LHCN-M2 (cell line): Measurements from ENCODE around the gene TGFBR1. TPM values are rescaled to one million over a fixed set of nuclear protein-coding genes. Genes with fewer than 3 reads are reported as not detected.
A peak's percentile ranks its signal among the peaks of the same experiment; 100 is the strongest.

ENCODE experiments used
- DNase-seq: peaks from one replicate; pipeline ENCODE4 v3.0.0-alpha.2; 2012; ENCODE audit warnings: low read depth
- total RNA-seq: library from RNA; depleted of rRNA; stranded (reverse); fragments of >200 nt; gene quantifications from 2 replicates; pipeline ENCODE4 v1.2.3, GENCODE V29; 2014

TGFBR1 gene
- total RNA-seq, 1 experiment from 2014 or later = 58.0 TPM

- DNase-seq = no peak
Measured at GRCh38 chr9:99106044-99106375, 1.1 kb downstream of the TGFBR1 start.

- DNase-seq = no peak
Measured at GRCh38 chr9:99107421-99107820, 2.5 kb downstream of the TGFBR1 start.

- DNase-seq = no peak
Measured at GRCh38 chr9:99108131-99108530, 3.2 kb downstream of the TGFBR1 start.

- peak; percentile 96 for DNase-seq
Measured at GRCh38 chr9:99109522-99109921, 4.6 kb downstream of the TGFBR1 start.

- no peak for DNase-seq
Measured at GRCh38 chr9:99112750-99113413, 8.0 kb downstream of the TGFBR1 start.

- no peak for DNase-seq
Measured at GRCh38 chr9:99113414-99114048, 8.6 kb downstream of the TGFBR1 start.

GRCh38 chr9:99114049-99114440 is 9.1 kb downstream of the TGFBR1 start:
- DNase-seq = no peak

GRCh38 chr9:99114846-99115500 is 10.1 kb downstream of the TGFBR1 start:
- DNase-seq = no peak

- no peak for DNase-seq
Measured at GRCh38 chr9:99116003-99116411, 11.1 kb downstream of the TGFBR1 start.

- no peak for DNase-seq
Measured at GRCh38 chr9:99118782-99119466, 14.0 kb downstream of the TGFBR1 start.

GRCh38 chr9:99119976-99120655 is 15.2 kb downstream of the TGFBR1 start:
- DNase-seq = no peak

- no peak for DNase-seq
Measured at GRCh38 chr9:99121604-99122003, 16.7 kb downstream of the TGFBR1 start.

- DNase-seq = no peak
Measured at GRCh38 chr9:99124534-99125255, 19.8 kb downstream of the TGFBR1 start.

- no peak for DNase-seq
Measured at GRCh38 chr9:99125446-99125845, 20.5 kb downstream of the TGFBR1 start.

- no peak for DNase-seq
Measured at GRCh38 chr9:99126312-99126711, 21.4 kb downstream of the TGFBR1 start.

GRCh38 chr9:99127356-99128132 is 22.6 kb downstream of the TGFBR1 start:
- DNase-seq = peak; percentile 49

GRCh38 chr9:99128133-99128406 is 23.2 kb downstream of the TGFBR1 start:
- DNase-seq = no peak

GRCh38 chr9:99129091-99129490 is 24.2 kb downstream of the TGFBR1 start:
- no peak for DNase-seq

GRCh38 chr9:99130069-99130468 is 25.2 kb downstream of the TGFBR1 start:
- no peak for DNase-seq

GRCh38 chr9:99133145-99133544 is 28.2 kb downstream of the TGFBR1 start:
- DNase-seq = no peak

- peak; percentile 63 for DNase-seq
Measured at GRCh38 chr9:99134893-99135341, 30.0 kb downstream of the TGFBR1 start.
